LoVo (cell line): Measurements from ENCODE around the gene LPP.

ENCODE experiments used
- DNase-seq: peaks from one replicate; pipeline ENCODE4 v3.0.0-alpha.2; 2016; ENCODE audit warnings: low spot score

Gene LPP

DNA sequence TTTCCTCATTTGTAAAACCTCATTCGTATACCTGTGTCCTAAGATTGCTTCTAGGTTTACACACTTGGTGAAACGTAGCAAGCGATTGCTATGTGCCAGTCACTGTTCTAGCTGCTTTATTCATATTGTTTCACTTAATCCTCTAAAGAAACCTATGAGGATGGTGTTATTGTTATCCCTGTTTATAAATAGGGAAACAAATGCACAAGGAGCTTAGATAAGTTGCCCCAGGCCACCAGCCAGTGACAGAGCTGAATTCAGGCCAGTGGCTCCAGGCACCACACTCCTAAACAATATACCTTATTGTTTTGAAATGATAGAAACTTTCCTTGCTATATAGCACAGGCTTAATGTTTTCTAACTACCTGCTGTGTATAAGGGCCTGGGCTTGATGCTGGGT is 44.0 kb downstream of the LPP start:
- DNase-seq, result no peak

DNA sequence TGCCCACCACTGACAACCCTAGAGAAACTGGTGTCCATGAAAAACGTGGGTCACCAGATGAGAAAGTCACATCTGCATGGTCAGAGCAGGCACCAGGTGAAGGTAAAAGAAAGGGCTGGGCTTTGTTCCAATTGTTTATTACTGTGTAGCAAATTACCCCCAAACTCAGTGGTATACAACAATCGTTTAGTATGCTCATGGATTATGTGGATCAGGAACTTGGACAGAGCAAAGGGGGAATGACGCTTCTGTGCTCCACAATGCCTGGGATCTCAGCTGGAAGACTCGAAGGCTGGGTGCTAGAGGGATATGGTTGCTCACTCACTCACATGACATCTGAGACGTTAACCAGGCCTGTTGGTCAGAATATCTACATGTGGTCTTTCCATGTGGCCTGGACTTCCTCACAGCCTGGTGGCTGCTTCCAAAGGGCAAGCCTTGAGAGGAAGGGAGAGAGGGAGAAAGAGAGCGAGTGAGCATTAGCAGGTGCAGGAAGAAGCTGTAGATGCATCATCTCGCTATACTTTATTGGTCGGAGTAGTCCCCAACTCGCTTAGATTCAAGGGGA is 44.9 kb downstream of the LPP start:
- DNase-seq, result no peak

DNA sequence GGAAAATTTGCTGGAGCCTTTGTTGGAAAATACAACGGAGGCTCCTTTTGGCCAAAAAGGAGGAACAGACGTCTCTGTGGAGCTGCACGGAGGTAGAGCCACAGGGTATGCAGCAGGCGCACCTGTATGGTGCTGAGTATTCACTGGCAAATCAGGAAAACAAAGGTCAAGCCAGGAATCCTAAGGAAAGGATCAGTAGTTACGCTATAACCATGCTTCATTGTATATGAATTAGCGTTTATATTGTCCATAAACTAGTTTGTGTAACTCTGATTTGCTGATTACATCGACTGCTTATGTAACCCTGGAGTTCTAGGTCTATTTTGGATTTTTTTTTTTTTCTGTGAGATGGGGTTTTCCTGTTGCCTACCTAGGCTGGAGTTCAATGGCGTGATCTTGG is 45.4 kb downstream of the LPP start:
- DNase-seq, result no peak

DNA sequence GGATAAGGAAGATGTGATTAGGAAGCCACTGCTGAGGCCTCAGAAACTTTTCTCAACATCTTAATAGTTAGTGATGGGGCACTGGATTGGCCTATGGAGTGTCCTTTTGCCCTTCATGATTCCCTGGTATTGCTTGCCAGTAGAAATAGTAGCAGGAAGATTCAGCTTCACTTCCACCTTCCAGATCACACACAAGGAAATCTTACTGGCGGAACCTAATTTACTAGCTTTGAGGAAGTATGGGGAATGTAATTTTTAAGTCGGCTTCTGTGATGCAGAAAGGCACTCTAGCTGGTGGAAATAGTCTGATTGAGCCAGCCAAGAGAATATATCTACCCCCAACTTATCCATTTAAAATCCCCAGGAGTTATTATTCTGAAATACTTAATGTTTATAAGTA is 46.5 kb downstream of the LPP start:
- no peak for DNase-seq

GRCh38 chr3:188202358-188203138 is 48.6 kb downstream of the LPP start:
- DNase-seq, result no peak

GRCh38 chr3:188204526-188204925 is 50.6 kb downstream of the LPP start:
- no peak for DNase-seq

- DNase-seq, result no peak
Measured at GRCh38 chr3:188205992-188206416, 52.0 kb downstream of the LPP start.

DNA sequence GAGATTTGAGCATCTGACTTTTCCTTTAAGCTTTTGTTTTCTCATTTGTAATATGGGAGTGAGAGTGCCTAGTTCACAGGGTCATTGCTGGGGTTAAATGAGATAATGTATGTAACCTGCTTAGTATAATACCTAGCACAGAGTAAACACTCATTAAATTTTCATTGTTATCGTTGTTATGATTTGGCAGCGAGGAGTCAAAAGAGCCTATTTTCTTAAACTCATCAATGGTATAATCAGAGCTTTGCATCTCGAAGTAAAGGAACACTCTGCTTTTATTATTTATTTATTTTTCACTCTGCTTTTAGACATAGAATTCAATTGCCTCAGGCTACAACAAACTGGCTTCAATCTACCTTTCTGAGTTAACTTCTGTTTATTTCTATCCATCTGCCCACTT is 52.8 kb downstream of the LPP start:
- DNase-seq, result no peak

GRCh38 chr3:188207941-188208515 is 54.1 kb downstream of the LPP start:
- no peak for DNase-seq

GRCh38 chr3:188208516-188208981 is 54.6 kb downstream of the LPP start:
- no peak for DNase-seq

DNA sequence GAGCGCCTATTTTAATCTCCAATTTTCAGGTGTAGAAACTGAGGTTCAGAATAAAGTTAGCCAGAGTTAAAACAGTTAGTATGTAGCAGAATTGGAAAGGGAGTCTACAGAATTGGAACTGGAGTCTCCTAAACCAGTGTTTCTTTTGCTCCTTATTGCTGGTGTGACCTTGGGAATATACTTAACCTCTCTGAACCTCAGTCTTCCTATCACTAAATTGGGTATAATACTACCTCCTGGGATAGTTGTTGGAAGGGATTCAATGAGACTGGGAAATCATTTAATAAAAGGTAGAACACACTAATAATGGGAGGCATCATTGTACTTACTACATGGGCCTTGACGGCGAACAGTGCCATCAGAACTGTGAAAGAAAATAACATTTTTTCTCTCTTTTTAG is 55.1 kb downstream of the LPP start:
- no peak for DNase-seq

DNA sequence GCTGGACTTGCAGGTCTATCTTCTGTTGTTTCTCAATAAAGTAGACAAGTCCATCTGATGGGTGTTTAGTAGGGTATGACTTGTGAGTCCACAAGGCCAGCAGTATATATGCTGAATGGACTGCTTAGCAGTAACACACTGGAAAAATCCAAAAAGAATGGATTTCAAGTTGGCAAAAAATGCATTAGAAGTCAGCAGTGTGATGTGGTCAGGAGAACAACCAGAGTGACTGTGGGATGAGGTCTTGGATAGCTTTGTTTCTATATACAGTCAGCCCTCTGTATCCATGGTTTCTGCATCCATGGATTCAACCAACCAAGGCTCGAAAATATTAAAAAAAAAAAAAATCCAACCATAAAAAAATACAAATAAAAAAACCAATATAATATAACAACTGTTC is 55.8 kb downstream of the LPP start:
- DNase-seq, result no peak

DNA sequence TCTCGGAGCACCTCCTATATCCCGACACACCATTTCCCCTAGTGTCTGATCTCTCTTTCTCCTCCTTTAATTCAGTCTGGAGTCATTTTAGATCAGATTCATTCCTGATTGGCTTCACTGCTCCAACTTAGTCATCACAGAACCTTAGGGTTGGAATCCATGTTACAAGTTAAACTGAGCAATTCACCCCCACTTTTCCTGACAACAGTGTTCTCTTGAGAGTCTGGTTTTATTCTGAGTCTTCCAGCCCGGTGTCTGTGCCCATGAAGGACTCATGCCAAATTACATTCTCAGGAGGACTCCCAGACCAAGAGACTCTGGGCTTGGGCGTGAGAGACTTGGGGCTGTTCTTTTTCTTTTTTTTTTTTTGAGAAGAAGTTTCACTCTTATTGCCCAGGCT is 57.5 kb downstream of the LPP start:
- DNase-seq, result no peak

- DNase-seq, result peak; percentile 36
Measured at GRCh38 chr3:188212308-188212969, 58.5 kb downstream of the LPP start.

DNA sequence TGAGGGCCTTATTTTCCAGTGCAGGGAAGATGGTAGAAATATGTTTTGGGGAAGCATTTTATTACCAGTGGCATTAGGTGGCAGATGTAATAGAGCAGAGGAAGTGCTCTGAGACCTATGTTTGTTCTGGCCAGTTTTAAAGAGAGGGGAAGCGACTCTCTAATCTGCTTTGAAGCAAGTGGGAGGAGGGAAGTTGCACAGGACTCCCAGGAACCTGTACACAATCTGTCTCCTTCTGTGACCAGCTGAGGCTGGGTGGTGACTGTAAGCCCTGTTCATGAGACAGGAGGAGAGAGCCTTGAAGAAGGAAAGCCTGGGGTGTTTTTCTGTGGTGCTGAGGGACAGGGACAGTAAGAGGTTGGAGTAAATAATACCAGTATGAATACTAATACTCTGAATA is 60.5 kb downstream of the LPP start:
- no peak for DNase-seq

DNA sequence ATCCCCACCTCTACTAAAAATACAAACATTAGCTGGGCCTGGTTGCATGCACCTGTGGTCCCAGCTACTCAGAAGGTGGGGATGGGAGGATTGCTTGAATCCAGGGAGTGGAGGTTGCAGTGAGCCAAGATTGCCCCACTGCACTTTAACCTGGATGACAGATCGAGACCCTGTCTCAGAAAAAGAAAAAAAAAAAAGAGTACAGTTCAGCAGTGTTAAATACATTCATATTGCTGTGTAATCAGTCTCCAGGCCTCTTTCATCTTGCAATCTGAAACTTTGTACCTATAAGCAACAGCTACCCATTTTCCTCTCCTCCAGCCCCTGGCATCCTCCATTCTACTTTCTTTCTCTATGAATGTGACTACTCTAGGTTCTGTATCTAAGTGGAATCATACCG is 61.2 kb downstream of the LPP start:
- no peak for DNase-seq

- no peak for DNase-seq
Measured at GRCh38 chr3:188217011-188217463, 63.1 kb downstream of the LPP start.

GRCh38 chr3:188217726-188218125 is 63.8 kb downstream of the LPP start:
- no peak for DNase-seq

- no peak for DNase-seq
Measured at GRCh38 chr3:188218603-188219002, 64.6 kb downstream of the LPP start.

- DNase-seq, result no peak
Measured at GRCh38 chr3:188219147-188219546, 65.2 kb downstream of the LPP start.

DNA sequence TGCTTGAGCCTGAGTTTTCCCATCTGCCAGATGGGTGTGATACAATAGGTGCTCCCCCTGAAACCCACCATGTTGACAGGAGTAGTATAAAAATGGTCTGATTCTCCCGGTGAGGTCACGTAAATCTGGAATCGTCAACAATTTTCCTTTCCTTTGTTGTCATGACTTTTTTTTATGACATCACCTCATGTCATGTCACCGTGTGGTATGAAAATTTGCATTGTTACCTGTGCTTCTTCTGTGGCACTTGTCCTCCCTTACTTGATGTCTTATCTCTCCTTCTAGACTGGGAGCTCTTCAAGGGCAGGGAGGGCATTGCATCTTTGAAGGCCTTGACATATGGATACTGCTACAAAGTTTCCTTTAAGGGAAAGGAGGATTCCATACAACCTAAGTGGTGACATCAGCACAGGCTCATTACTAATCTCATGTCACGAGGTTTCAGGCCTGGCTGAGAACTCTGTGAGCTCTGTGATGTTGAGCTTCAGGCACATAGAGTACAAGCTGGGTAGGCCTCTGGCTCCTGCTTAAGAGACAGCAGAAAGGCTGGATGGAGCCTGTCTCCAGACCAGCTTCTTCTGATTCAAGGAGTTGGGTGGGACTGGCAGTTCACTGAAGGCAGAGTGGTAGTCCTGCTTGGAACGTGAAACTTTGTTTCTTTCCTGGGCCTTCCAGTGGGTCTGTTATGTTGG is 66.3 kb downstream of the LPP start:
- DNase-seq, result no peak
